Measurements from ENCODE around the gene TM4SF4.

DNA sequence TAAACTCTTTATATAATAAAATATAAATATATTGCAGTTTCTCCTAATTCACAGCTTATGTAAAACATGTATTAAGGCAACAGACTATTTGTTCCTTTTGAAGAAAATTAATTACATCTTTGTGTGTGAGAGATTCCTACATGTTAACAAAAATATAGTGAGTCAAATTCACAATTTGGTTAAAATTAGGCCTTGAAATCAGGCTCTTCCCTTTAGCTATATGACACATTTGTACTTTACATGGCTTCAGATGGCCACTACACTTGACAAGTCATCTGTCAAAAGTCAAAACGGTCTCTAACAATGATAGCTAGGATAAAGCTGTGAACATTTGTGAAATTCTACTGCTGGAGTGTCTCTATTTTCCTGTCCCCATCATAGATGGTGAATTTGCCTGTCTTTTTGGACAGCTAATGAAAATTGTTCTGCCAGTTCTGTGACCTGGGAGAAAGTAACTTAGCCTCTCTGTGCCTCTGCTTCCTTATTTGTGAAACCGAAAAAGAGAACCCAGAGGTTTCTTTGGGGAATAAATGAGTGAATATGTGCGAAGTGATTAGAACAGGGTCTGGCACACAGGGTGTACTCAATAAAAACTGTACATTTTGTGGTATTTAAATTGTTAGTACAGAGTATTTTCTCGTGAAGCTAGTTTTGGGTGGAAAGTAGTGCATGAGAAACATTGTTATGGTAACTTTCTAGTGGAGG is 23.6 kb downstream of the TM4SF4 start:
- TF ChIP-seq, protein P1, sequence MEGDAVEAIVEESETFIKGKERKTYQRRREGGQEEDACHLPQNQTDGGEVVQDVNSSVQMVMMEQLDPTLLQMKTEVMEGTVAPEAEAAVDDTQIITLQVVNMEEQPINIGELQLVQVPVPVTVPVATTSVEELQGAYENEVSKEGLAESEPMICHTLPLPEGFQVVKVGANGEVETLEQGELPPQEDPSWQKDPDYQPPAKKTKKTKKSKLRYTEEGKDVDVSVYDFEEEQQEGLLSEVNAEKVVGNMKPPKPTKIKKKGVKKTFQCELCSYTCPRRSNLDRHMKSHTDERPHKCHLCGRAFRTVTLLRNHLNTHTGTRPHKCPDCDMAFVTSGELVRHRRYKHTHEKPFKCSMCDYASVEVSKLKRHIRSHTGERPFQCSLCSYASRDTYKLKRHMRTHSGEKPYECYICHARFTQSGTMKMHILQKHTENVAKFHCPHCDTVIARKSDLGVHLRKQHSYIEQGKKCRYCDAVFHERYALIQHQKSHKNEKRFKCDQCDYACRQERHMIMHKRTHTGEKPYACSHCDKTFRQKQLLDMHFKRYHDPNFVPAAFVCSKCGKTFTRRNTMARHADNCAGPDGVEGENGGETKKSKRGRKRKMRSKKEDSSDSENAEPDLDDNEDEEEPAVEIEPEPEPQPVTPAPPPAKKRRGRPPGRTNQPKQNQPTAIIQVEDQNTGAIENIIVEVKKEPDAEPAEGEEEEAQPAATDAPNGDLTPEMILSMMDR (IDR thresholded peaks at IDR 0.05; ENCODE audit: insufficient read depth, low read depth, low read length) = no peak
- no peak for TF ChIP-seq EZH2 (IDR thresholded peaks at IDR 0.05; ENCODE audit: insufficient read depth, low read length)

Measured in astrocyte (in vitro differentiated cells and primary cell).